ENCODE data around the gene NTF3.

NTF3 gene

GRCh38 chr12:5403411-5403810 is 28.5 kb upstream of the NTF3 start:
- FAIRE-seq = no peak
- TF ChIP-seq POLR2A (IDR thresholded peaks at IDR 0.05; ENCODE audit: low read depth, low read length) (no peak), POLR2AphosphoS5 (IDR thresholded peaks at IDR 0.05; ENCODE audit: low read depth, low read length) (no peak), TAF1 (IDR thresholded peaks at IDR 0.05; ENCODE audit: borderline replicate concordance, low read depth, low read length) (no peak)
- no peak for DNase-seq (ENCODE audit: insufficient read length)

- DNase-seq (ENCODE audit: insufficient read length) (no peak), FAIRE-seq (no peak)
- TF ChIP-seq POLR2A (IDR thresholded peaks at IDR 0.05; ENCODE audit: low read depth, low read length) = no peak
- no peak for TF ChIP-seq TAF1 (IDR thresholded peaks at IDR 0.05; ENCODE audit: borderline replicate concordance, low read depth, low read length)
- TF ChIP-seq POLR2AphosphoS5 (IDR thresholded peaks at IDR 0.05; ENCODE audit: low read depth, low read length) = no peak
Observed at GRCh38 chr12:5407034-5407856, 24.7 kb upstream of the NTF3 start.

- DNase-seq (ENCODE audit: insufficient read length) = no peak
- no peak for FAIRE-seq
- TF ChIP-seq POLR2AphosphoS5 (IDR thresholded peaks at IDR 0.05; ENCODE audit: low read depth, low read length) = no peak
- TF ChIP-seq POLR2A (IDR thresholded peaks at IDR 0.05; ENCODE audit: low read depth, low read length) = no peak
- no peak for TF ChIP-seq TAF1 (IDR thresholded peaks at IDR 0.05; ENCODE audit: borderline replicate concordance, low read depth, low read length)
Observed at GRCh38 chr12:5409619-5410018, 22.3 kb upstream of the NTF3 start.

- FAIRE-seq (no peak), DNase-seq (ENCODE audit: insufficient read length) (no peak)
- TF ChIP-seq TAF1 (IDR thresholded peaks at IDR 0.05; ENCODE audit: borderline replicate concordance, low read depth, low read length) = no peak
- TF ChIP-seq POLR2AphosphoS5 (IDR thresholded peaks at IDR 0.05; ENCODE audit: low read depth, low read length) = no peak
- no peak for TF ChIP-seq POLR2A (IDR thresholded peaks at IDR 0.05; ENCODE audit: low read depth, low read length)
Observed at GRCh38 chr12:5416571-5416970, 15.3 kb upstream of the NTF3 start.

- DNase-seq (ENCODE audit: insufficient read length) (no peak), FAIRE-seq (no peak)
- TF ChIP-seq POLR2AphosphoS5 (IDR thresholded peaks at IDR 0.05; ENCODE audit: low read depth, low read length) = no peak
- no peak for TF ChIP-seq POLR2A (IDR thresholded peaks at IDR 0.05; ENCODE audit: low read depth, low read length)
- no peak for TF ChIP-seq TAF1 (IDR thresholded peaks at IDR 0.05; ENCODE audit: borderline replicate concordance, low read depth, low read length)
Observed at GRCh38 chr12:5417500-5417899, 14.4 kb upstream of the NTF3 start.

GRCh38 chr12:5428332-5429221 is 3.3 kb upstream of the NTF3 start:
- TF ChIP-seq TAF1 (IDR thresholded peaks at IDR 0.05; ENCODE audit: borderline replicate concordance, low read depth, low read length) (no peak), POLR2AphosphoS5 (IDR thresholded peaks at IDR 0.05; ENCODE audit: low read depth, low read length) (no peak), POLR2A (IDR thresholded peaks at IDR 0.05; ENCODE audit: low read depth, low read length) (no peak)
- DNase-seq (ENCODE audit: insufficient read length) (no peak), FAIRE-seq (no peak)

- TF ChIP-seq POLR2AphosphoS5 (IDR thresholded peaks at IDR 0.05; ENCODE audit: low read depth, low read length) (no peak), POLR2A (IDR thresholded peaks at IDR 0.05; ENCODE audit: low read depth, low read length) (no peak), TAF1 (IDR thresholded peaks at IDR 0.05; ENCODE audit: borderline replicate concordance, low read depth, low read length) (no peak)
- DNase-seq (ENCODE audit: insufficient read length) = no peak
- FAIRE-seq = no peak
Observed at GRCh38 chr12:5429741-5430557, 2.0 kb upstream of the NTF3 start.

GRCh38 chr12:5430641-5431603 is 986 bp upstream of the NTF3 start:
- no peak for DNase-seq (ENCODE audit: insufficient read length)
- FAIRE-seq = no peak
- no peak for TF ChIP-seq POLR2AphosphoS5 (IDR thresholded peaks at IDR 0.05; ENCODE audit: low read depth, low read length)
- TF ChIP-seq POLR2A (IDR thresholded peaks at IDR 0.05; ENCODE audit: low read depth, low read length) = no peak
- no peak for TF ChIP-seq TAF1 (IDR thresholded peaks at IDR 0.05; ENCODE audit: borderline replicate concordance, low read depth, low read length)

GRCh38 chr12:5433081-5433844 is 1.4 kb downstream of the NTF3 start:
- DNase-seq (ENCODE audit: insufficient read length) (no peak), FAIRE-seq (no peak)
- no peak for TF ChIP-seq POLR2AphosphoS5 (IDR thresholded peaks at IDR 0.05; ENCODE audit: low read depth, low read length)
- TF ChIP-seq POLR2A (IDR thresholded peaks at IDR 0.05; ENCODE audit: low read depth, low read length) = no peak

Data from GM12892 (cell line).